HG02642 (cell line): ENCODE measurements around the gene CLEC10A.
"Not testable (repeated sequence)": the region's sequence is repeated elsewhere in the genome, so short reads cannot be mapped to it uniquely, and the experiment has no call there.

Experiments
- ATAC-seq: cut with Tn5 transposase; IDR thresholded peaks from one replicate; pipeline ENCODE4 v1.9.1; 2021; ENCODE audit warnings: mild to moderate bottlenecking; ENCODE audit not compliant: unreplicated experiment, poor library complexity

The CLEC10A gene

DNA sequence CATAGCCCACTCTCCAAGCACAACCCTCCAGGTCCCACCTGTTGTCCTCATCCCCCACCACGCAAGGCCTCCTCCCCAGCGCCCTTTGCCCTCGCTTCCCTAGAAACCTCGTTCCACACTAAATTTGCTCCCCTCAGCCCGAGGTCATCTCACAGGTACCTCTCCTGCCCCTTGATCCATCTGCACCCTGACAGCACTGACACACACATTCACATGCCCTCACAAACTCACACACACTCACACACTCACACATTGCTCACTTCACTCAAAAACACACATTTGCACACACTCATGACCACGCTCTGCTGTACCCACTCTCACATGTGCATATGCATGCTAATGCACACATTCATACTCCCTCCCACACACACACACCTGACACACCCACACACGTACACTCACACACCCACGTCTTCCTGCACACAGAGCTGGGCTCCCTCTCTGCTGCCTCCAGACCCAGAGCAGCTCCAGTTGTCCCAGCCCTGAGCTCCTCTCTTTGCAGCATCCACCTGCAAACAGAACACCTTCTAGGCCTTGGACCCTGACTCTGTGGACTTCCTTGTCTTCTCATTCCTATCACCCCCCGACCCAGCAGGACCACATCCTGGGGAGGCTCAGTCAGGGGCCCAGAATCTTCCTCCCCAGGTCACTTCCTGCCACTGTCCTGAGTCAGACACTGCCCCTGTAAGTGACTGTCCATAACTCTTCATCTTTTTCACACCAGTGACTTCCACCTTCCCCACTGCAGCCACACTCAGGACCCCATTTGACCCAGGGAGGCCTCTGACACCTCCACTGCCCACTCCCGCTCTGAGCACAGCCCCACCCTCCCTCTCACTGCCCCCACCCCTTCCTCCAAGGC is 29.6 kb upstream of the CLEC10A start:
- ATAC-seq, result no peak

DNA sequence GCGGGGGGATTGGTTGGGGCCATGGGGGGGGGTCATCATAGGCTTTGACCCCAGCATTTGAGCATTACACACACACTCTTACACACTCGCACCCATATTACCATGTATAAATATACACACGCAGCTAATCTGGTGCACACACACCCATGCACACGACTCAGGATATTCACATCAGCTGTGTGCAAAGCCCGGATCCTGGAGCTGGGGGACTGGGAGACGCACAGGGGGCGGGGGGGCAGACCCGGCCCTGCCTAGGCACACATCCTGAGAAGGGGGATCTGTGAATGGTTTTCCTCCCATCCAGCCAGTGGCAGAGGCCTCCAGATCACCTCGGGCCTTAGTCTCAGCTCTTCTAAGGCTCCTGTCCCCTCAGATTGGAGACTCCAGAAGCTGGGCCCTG is 28.9 kb upstream of the CLEC10A start:
- ATAC-seq, result no peak

DNA sequence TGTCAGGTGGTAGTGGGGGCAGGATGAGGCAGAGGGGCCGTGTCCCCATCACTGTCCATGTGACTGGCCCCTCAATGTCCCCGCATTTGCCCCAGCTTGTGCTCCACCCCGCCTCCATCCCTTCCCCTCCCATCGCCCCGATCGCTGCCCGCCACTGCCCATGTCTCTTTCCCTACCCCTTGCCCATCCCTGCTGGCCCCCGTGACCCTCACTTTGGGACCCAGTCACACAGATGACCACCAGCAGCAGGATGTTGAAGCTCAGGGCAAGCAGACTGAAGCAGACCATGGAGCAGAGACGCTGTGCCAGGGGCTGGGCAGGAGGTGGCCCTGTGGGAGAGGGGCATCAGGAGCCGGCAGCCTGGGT is 28.5 kb upstream of the CLEC10A start:
- ATAC-seq, result no peak

DNA sequence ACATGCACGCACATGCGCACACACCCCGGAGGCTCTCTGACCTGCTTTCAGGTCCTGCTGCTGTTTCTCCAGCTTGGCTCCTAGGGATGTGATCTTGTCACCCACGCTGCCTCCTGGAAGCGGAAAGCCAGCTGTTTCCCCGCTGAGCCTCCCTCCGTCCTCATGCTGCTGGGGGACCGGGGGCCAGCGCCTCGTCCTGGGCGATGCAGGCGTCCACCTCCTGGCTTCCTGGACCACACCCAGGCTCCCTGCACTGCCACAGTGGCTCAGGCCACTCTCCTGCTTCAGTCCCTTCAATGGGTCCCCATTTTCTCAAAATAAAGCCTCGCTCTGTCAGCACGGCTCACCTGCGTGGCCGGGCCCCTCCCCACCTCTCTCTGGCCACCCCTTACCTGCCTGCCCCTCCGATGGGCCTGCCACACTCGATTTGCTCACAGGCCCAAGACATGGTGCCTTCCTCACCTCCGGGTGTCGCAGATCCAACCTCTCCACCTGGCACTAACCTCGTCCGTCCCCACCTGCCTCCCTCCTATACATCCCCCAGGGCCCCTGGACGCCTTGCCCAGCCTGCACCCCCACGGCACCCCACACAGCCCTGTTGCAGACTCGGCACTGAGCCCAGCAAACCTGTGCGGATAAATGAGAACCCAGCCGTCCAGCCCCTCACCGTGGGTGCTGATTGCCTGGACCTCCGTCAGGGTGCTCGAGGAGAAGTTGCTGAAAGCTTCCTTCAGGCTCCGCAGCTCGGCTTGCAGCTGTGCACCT is 27.9 kb upstream of the CLEC10A start:
- no peak for ATAC-seq

DNA sequence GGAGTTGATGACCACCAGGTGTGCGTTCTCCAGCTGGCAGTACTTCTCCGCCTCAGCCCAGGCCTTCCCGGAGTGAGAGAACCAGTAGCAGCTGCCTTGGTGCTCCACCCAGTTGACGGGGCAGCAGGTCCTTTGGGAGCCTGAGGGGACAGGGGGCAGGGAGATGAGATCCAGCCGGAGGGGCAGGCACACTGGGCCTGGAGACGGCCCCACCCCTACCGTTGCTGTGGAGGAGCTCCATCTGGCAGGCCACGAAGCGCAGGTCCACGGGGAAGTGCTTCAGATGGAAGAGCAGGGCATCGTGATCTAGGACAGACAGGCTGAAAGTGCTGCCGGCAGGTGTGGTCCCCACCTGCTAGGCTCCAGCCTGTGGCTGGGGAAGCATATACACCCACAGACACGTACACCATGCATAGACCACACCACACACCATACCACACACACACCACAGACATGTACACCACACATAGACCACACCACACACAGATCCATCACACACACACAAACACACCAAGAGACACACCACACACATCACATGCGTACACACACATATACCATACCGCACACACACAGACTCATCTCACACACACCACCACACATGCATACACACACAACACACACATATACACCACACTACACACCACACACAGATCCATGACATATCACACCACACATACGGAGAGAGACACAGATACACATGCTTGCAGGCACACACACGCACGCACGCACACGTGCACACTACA is 27.1 kb upstream of the CLEC10A start:
- ATAC-seq, result no peak

DNA sequence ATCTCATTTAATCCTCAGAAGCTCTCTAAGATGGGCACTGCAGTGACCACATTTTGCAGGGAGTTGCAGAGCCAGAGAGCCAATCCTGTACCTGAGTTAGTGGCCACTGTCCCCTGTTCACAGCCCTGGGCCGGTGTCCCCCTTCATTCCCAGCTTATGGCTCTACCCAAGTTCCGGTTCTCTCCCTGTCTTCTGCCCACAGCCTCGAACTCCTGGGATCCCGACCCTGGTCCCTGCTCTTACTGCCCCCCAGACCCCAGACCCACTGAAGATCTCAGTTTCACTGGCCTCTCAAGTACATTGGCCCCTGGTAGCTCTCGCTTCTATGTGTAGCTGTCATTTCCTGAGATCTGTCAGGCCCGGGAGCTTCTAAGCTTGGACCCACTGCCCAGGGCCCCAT is 22.4 kb upstream of the CLEC10A start:
- no peak for ATAC-seq

DNA sequence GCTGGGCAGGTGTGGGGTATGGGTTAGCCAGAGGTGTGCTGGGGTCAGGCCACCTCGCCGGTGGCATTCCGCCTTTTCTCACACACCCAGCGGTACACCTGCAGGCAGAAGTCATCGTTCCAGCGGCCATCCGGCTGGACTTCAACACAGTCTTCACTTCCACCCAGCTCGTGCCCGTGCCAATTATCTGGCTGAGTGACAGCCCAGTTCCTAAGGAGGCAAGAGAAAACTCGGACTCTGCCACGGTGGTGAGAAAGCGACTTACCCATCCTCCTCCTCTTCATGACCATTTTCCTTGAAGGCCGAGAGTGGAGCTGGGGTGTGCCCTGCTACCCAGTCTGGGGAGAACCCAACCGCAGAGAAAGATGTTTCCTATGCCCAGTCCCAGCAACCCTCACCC is 21.5 kb upstream of the CLEC10A start:
- ATAC-seq, result no peak

DNA sequence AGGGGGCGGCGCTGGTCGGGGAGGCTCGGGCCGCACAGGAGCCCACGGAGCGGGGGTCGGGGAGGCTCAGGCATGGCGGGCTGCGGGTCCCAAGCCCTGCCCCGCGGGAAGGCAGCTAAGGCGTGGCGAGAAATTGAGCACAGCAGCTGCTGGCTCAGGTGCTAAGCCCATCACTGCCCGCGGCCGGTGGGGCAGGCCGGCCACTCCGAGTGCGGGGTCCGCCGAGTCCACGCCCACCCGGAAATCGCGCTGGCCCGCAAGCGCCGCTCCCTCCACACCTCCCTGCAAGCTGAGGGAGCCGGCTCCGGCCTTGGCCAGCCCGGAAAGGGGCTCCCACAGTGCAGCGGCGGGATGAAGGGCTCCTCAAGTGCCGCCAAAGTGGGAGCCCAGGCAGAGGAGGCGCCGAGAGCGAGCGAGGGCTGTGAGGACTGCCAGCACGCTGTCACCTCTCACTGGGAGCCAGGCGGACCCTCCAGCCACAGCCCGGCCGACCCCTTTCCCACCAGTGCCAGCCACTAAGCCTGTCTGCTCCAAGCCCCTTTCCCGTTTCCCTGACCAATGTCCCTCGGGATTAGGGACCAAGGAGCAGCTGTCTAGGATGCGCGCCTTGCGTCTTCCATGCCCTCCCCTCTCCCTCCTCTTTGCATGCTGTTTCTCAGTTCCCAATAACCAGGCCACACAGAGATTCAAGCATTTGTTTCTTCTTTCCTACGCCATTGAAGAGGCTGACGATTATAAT is 20.8 kb upstream of the CLEC10A start:
- not testable (repeated sequence) for ATAC-seq

DNA sequence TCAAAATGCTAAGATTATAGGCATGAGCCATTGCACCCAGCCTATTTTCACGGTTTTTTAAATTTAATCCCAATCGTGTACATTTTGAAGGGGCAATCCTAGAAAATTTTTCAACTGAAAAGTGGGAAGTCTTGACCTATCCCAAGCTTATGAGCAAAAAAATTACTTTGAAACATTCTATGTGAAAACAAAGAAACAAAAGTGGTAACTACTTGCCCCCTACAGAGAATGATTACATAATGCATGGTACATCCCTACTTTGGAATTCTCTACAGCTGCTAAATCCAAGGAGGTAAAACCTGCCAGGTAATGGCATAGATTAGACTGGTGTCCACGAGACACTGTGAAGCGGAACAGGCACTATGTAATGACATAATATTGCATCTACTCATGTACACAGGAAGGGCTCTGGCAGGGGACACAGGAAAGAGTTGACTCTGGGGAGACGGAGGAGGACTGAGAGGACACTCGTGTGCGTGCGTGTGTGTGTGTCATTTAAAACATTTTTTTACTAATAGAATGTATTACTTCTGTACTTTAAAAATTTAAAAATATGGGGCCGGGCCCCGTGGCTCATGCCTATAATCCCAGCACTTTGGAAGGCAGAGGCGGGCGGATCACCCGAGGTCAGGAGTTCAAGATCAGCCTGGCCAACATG is 18.9 kb upstream of the CLEC10A start:
- ATAC-seq, result no peak

DNA sequence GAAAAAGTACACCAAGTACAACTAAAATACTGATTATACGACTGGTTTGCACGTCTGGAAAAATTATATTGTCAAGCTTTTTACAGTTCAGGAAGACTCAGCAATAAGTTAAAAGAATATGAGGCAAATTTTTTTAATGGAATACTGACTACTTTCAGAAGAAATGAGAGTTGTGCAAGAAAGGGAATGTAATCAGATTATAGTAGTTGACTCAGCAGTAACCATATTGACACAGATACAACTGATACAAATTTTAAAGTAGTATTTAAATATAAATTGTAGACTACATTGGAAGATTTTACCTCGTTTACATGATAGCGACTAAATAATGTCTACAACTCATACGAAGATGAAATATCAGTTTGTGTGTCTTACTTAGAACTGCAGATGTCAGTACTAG is 17.9 kb upstream of the CLEC10A start:
- no peak for ATAC-seq

DNA sequence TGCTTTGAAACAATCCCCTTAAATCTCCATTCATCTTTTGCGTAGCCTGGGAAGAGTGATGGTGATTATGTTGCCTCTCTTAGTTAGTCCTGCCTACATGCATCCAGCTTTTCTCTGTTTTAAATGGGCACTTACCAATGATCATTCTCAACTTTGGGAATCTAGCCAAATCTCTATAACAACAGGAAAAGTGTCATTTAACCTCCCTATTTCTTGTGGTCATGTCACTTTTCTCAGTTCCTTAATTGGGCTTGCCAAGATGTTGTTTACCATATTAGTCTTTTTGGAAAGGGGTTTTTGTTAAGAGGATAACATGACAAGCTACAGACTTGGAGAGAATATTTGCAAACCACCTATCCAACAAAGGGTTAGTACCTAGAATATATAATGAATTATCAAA is 15.6 kb upstream of the CLEC10A start:
- no peak for ATAC-seq

DNA sequence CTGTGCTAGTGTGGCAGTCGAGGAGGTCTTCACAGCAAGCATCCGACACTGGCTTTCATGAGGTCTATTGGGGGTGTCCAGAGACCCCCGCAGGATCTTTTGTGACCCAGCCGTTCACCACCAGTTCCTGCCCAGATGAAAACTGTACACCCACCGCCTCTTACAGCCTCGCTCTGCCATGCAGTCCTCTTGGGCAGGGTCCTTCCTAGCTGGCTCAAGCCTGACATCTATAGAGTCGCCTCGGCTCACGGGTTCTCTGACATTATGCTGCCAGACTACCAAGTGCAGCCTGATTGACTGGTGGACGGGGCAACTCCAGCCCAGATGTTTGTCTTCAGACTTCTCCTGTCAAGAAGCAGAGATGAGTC is 14.6 kb upstream of the CLEC10A start:
- ATAC-seq, result no peak

DNA sequence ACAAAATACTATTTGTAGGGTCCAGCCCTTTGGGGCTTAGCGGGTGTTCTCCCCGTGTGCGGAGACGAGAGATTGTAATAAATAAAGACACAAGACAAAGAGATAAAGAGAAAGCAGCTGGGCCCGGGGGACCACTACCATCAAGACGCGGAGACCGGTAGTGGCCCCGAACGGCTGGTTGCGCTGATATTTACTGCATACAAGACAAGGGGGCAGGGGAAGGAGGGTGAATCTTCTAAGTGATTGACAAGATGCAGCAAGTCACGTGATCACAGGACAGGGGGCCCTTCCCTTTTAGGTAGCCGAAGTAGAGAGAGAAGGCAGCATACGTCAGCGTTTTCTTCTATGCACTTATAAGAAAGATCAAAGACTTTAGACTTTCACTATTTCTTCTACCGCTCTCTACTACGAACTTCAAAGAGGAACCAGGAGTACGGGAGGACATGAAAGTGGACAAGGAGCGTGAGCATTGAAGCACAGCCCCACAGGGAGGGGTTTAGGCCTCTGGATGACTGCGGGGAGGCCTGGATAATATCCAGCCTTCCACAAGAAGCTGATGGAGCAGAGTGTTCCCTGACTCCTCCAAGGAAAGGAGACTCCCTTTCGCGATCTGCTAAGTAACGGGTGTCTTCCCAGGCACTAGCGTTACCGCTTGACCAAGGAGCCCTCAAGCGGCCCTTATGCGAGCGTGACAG is 11.4 kb upstream of the CLEC10A start:
- ATAC-seq, result not testable (repeated sequence)

DNA sequence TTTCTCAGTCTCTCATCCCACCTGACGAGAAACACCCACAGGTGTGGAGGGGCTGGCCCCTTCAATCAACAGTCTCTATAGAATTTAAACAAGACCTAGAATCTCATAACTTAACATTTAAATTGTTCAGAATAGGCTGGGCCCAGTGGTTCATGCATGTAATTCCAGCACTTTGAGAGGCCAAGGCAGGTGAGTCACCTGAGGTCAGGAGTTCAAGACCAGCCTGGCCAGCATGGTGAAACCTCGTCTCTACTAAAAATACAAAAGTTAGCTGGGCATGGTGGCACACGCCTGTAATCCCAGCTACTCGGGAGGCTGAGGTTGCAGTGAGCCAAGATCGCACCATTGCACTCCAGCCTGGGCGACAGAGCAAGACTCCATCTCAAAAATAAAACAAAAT is 9.5 kb upstream of the CLEC10A start:
- not testable (repeated sequence) for ATAC-seq

DNA sequence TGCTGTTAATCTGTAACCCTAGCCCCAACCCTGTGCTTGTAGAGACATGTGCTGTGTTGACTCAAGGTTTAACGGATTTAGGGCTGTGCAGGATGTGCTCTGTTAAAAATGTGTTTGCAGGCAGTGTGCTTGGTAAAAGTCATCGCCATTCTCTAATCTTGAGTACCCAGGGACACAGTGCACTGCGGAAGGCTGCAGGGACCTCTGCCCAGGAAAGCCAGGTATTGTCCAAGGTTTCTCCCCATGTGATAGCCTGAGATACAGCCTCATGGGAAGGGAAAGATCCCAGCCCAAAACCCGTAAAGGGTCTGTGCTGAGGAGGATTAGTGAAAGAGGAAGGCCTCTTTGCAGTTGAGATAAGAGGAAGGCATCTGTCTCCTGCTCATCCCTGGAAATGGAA is 8.4 kb upstream of the CLEC10A start:
- ATAC-seq, result not testable (repeated sequence)

DNA sequence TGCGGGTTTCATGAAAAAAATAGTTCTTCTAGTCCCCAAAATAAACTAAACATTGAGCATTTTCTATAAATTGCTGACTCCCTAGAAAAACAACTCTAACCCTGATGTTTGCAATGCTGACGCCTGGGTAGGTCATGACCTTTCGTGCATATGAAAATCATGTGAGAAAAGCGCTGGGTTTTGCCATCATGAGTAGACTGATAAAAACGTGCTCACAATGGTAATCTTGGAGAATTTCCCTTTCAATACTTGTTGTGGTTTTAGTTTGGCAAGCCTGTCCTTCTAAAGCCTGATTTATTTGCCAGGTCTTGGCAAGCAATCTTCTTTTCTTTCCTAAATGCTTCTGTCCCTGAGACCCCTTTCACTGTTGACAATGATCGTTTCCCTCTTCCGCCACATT is 4.0 kb upstream of the CLEC10A start:
- no peak for ATAC-seq

DNA sequence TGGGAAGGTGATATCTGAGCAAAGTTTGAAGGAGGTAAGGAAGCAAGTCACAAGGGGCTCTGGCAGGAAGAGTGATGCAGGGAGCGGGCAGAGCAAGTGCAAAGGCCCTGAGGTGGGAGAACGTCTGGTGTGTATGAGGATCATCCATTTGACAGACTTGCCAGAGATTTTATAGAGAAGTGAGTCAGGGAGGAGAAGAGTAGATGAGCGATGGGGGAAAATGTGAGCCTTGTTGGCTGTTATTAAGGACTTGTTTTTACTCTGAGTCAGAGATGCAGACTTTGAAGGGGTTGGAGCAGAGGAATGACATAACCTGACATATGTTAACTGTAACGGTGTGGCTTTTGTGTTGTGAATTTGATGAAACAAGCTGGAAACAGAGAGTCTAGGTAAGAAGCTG is 3.5 kb upstream of the CLEC10A start:
- no peak for ATAC-seq

DNA sequence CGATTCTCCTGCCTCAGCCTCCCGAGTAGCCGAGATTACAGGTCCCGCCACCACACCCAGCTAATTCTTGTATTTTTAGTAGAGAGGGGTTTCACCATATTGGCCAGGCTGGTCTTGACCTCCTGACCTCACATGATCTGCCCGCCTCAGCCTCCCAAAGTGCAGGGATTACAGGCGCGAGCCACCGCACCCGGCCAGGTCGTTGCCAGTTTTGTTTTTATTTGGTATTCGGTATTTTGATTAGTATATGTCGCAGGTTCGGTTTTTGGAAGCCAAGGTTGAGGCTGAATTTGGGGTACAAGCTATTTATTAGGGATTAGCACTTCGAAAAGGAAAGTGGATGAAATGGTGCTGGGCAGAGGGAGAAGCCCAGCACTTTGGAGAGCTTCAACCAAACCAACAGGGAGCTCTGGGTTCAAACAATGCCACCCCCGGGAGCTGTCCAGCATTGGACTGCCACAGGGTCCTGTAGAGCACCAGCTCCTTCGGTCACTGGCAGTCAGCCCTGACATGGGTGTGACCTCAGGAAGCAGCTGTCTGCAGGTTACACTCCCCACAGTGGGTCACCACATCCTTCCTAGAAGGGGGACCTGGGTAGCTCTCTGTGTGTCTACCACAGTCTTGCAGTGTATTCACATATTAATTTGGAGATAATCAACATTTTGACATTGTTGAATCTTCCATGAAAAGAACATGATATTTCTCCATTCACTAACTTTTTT is 1.5 kb upstream of the CLEC10A start:
- no peak for ATAC-seq
